OCI-LY1 (cell line): ENCODE results near the gene RBBP8.

Experiments
- H2AFZ ChIP-seq: fragments of 200-600 bp; sonication (generic), shearing (Covaris generic); 2 replicates; pipeline ENCODE4 v1.6.0; 2014; ENCODE audit warnings: antibody characterized with exemption, mild to moderate bottlenecking, low read length
- H3F3A ChIP-seq: fragments of 200-600 bp; sonication (generic), shearing (Covaris generic); 2 replicates; pipeline ENCODE4 v1.6.0; 2014; ENCODE audit warnings: mild to moderate bottlenecking, antibody characterized with exemption, low read length, moderate library complexity; ENCODE audit not compliant: insufficient read depth
- H3K27ac ChIP-seq: fragments of 200-600 bp; sonication (generic); 2 replicates; pipeline ENCODE4 v1.5.1; 2014; ENCODE audit warnings: low read length, mixed run types, mild to moderate bottlenecking, low read depth; ENCODE audit not compliant: poor library complexity, severe bottlenecking
- H3K27me3 ChIP-seq: fragments of 200-600 bp; sonication (generic); 2 replicates; pipeline ENCODE4 v1.6.0; 2014; ENCODE audit warnings: antibody characterized with exemption, mild to moderate bottlenecking, low read length, moderate library complexity; ENCODE audit not compliant: insufficient read depth
- H3K36me3 ChIP-seq: fragments of 200-600 bp; sonication (generic); 2 replicates; pipeline ENCODE4 v1.6.1; 2014; ENCODE audit warnings: mild to moderate bottlenecking, antibody characterized with exemption, low read length, moderate library complexity, mixed read lengths; ENCODE audit not compliant: insufficient read depth
- H3K4me1 ChIP-seq: fragments of 200-600 bp; sonication (generic); 2 replicates; pipeline ENCODE4 v1.5.1; 2014; ENCODE audit warnings: mild to moderate bottlenecking, low read length, moderate library complexity; ENCODE audit not compliant: insufficient read depth, severe bottlenecking
- H3K4me2 ChIP-seq: fragments of 200-600 bp; sonication (generic), shearing (Covaris generic); 2 replicates; pipeline ENCODE4 v1.6.1; 2014; ENCODE audit warnings: low read length
- H3K4me3 ChIP-seq: fragments of 200-600 bp; sonication (generic); 2 replicates; pipeline ENCODE4 v1.5.1; 2014; ENCODE audit warnings: low read length, low read depth, mild to moderate bottlenecking, mixed read lengths; ENCODE audit not compliant: poor library complexity, severe bottlenecking
- H3K79me2 ChIP-seq: fragments of 200-600 bp; shearing (Covaris generic); 2 replicates; pipeline ENCODE4 v1.6.1; 2016; ENCODE audit warnings: mixed run types, low read length, mixed read lengths; ENCODE audit not compliant: insufficient read depth
- H3K9ac ChIP-seq: fragments of 200-600 bp; sonication (generic), shearing (Covaris generic); 2 replicates; pipeline ENCODE4 v1.6.1; 2014; ENCODE audit warnings: mild to moderate bottlenecking, low read length, mixed read lengths
- H3K9me2 ChIP-seq: fragments of 200-600 bp; sonication (generic), shearing (Covaris generic); 2 replicates; pipeline ENCODE4 v1.6.1; 2014; ENCODE audit warnings: low read depth, mild to moderate bottlenecking, low read length, mixed read lengths
- H3K9me3 ChIP-seq: fragments of 200-600 bp; shearing (Covaris generic); 2 replicates; pipeline ENCODE4 v1.6.1; 2014; ENCODE audit warnings: low read length, mixed read lengths
- H4K20me1 ChIP-seq: fragments of 200-600 bp; sonication (generic), shearing (Covaris generic); 2 replicates; pipeline ENCODE4 v1.6.0; 2016; ENCODE audit warnings: mild to moderate bottlenecking, low read length; ENCODE audit not compliant: insufficient read depth
- EZH2 ChIP-seq: fragments of 200-600 bp; sonication (generic), shearing (Covaris generic); IDR thresholded peaks from 2 replicates; pipeline ENCODE4 v1.8.0; 2017; ENCODE audit warnings: borderline replicate concordance, mixed run types, mild to moderate bottlenecking, antibody characterized with exemption, low read length, moderate library complexity, mixed read lengths
- TF ChIP-seq, protein P1 (sequence below): fragments of 200-600 bp; sonication (generic), shearing (Covaris generic); IDR thresholded peaks from 2 replicates; pipeline ENCODE4 v1.5.1; 2017; ENCODE audit warnings: mild to moderate bottlenecking, antibody characterized with exemption, low read length, moderate library complexity, mixed read lengths

The RBBP8 gene

DNA sequence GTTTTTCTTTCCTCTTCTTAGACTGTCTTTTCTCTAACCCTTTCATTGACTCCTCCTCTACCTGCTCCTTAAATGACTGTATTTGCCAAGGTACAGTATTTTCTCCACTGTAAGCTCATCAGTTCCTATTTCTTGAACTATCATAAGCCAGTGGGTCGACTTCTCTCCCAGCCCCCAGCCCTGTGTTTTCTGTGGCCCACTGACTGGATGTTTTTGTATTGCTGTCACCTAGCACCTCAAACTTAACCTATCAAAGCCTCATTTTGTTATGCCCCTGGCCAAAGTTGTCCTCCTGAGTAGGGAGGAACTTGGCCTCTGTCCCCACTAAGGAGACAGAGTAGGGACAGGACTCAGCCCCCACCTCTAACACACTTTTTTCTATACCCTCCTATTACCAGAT lies 136.8 kb downstream of the RBBP8 start:
- H3K4me3 ChIP-seq: no peak overlapping the region
- H3K9ac ChIP-seq: no peak overlapping the region
- H3F3A ChIP-seq: no peaks in the 10 kb centered on the region
- H3K36me3 ChIP-seq: no peaks in the 10 kb centered on the region
- H4K20me1 ChIP-seq: no peaks in the 10 kb centered on the region
- TF ChIP-seq EZH2: no peak
- TF ChIP-seq, protein P1, sequence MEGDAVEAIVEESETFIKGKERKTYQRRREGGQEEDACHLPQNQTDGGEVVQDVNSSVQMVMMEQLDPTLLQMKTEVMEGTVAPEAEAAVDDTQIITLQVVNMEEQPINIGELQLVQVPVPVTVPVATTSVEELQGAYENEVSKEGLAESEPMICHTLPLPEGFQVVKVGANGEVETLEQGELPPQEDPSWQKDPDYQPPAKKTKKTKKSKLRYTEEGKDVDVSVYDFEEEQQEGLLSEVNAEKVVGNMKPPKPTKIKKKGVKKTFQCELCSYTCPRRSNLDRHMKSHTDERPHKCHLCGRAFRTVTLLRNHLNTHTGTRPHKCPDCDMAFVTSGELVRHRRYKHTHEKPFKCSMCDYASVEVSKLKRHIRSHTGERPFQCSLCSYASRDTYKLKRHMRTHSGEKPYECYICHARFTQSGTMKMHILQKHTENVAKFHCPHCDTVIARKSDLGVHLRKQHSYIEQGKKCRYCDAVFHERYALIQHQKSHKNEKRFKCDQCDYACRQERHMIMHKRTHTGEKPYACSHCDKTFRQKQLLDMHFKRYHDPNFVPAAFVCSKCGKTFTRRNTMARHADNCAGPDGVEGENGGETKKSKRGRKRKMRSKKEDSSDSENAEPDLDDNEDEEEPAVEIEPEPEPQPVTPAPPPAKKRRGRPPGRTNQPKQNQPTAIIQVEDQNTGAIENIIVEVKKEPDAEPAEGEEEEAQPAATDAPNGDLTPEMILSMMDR: no peak
- no peaks in the 10 kb centered on the region for H3K9me3 ChIP-seq
- H3K9me2 ChIP-seq: no peaks in the 10 kb centered on the region
- H3K27ac ChIP-seq: no peak overlapping the region
- no peak overlapping the region for H3K4me2 ChIP-seq
- no peaks in the 10 kb centered on the region for H3K27me3 ChIP-seq
- no peak overlapping the region for H2AFZ ChIP-seq
- peaks cover 36% of the 10 kb centered on the region for H3K4me1 ChIP-seq
- H3K79me2 ChIP-seq: no peaks in the 10 kb centered on the region

DNA sequence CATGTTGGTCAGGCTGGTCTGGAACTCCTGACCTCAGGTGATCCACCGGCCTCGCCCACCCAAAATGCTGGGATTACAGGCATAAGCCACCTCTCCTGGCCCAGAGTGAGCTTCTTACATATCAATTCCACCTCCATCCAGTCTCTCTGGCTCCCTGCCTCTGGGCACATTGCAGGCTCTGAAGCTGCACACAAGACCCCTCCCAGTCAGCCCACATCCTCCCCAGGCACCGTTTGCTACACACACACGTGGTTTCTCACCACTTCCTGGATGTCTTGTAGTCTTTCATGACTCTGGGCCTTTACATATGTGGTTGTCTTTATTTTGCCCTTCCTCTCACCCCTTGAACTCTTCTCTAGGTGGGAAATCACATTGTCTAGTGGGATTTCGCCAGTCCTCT lies 138.2 kb downstream of the RBBP8 start:
- Histone ChIP-seq H3K9me3 (no peaks in the 10 kb centered on the region), H2AFZ (peak overlapping the region; percentile 85; the same call in 1 of the 2 replicates), H3K27me3 (no peaks in the 10 kb centered on the region), H3K4me1 (peaks cover 36% of the 10 kb centered on the region), H3K9me2 (no peaks in the 10 kb centered on the region), H3K27ac (peak overlapping the region; percentile 69), H3K79me2 (no peaks in the 10 kb centered on the region), H3K36me3 (no peaks in the 10 kb centered on the region), H3K4me3 (no peak overlapping the region), H4K20me1 (no peaks in the 10 kb centered on the region), H3K4me2 (peak overlapping the region; percentile 21; the same call in 1 of the 2 replicates), H3F3A (no peaks in the 10 kb centered on the region), H3K9ac (peak overlapping the region; percentile 18; the same call in 1 of the 2 replicates)
- TF ChIP-seq, protein P1: no peak
- no peak for TF ChIP-seq EZH2

DNA sequence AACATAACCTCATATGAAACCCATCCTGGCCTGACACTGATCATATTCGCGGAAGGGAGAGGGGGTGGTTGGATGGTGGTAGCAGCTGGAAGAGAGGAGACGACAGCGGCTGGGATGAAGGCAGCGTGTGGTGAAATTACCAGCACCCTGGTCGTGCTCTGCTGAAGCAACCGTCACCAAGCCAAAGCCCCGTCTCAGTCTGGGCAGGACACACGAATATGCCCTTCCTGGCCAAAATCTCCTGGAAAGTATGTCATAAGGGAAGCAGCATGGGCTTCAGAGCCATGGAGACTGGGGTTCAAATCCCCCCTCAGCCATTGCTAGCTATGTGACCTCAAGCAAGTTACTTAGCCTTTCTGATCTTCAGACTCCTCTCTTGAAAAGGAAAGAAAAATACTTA lies 139.0 kb downstream of the RBBP8 start:
- no peak overlapping the region; the same call in 1 of the 2 replicates for H2AFZ ChIP-seq

More for the DNA sequence above, 139.0 kb downstream of the RBBP8 start:
- Histone ChIP-seq H3K27me3 (no peaks in the 10 kb centered on the region), H3K4me1 (peaks cover 36% of the 10 kb centered on the region), H3K4me2 (no peak overlapping the region), H3K27ac (peak overlapping the region; percentile 69), H3K36me3 (no peaks in the 10 kb centered on the region), H3K9me3 (no peaks in the 10 kb centered on the region), H3K9ac (no peak overlapping the region), H4K20me1 (no peaks in the 10 kb centered on the region), H3F3A (no peaks in the 10 kb centered on the region), H3K9me2 (no peaks in the 10 kb centered on the region), H3K79me2 (no peaks in the 10 kb centered on the region), H3K4me3 (no peak overlapping the region)
- no peak for TF ChIP-seq EZH2
- TF ChIP-seq, protein P1: no peak
